ENCODE measurements around the gene OSCP1. TPM values are rescaled to one million over a fixed set of nuclear protein-coding genes. Genes with fewer than 3 reads are reported as not detected.
"Not testable (repeated sequence)": the region's sequence is repeated elsewhere in the genome, so short reads cannot be mapped to it uniquely, and the experiment has no call there.

OSCP1 gene
- 4.3 TPM for polyA plus RNA-seq (2012; ENCODE audit: missing spikeins)

GRCh38 chr1:36450270-36450918 lies at the start of gene OSCP1:
TSS of gene OSCP1 (minus strand) at chr1:36450451. CDS start at chr1:36450369, 82 bp downstream.
- FAIRE-seq: peak; percentile 99
- peak; percentile 100 for DNase-seq (ENCODE audit: insufficient read length)
- TF ChIP-seq POLR2A (IDR thresholded peaks at IDR 0.05; ENCODE audit: low read depth, low read length): peak; percentile 82; the same call in 1 of the 2 replicates
- 0 out of 2 replicates have a peak, but pooled peaks have one; percentile 20 for TF ChIP-seq TAF1 (IDR thresholded peaks at IDR 0.05; ENCODE audit: borderline replicate concordance, low read depth, low read length)
- peak; percentile 77 for TF ChIP-seq POLR2AphosphoS5 (IDR thresholded peaks at IDR 0.05; ENCODE audit: low read depth, low read length)

GRCh38 chr1:36497207-36497606 lies 47.0 kb upstream of the OSCP1 start:
- TF ChIP-seq TAF1 (IDR thresholded peaks at IDR 0.05; ENCODE audit: borderline replicate concordance, low read depth, low read length) (no peak), POLR2AphosphoS5 (IDR thresholded peaks at IDR 0.05; ENCODE audit: low read depth, low read length) (no peak), POLR2A (IDR thresholded peaks at IDR 0.05; ENCODE audit: low read depth, low read length) (no peak)
- DNase-seq (ENCODE audit: insufficient read length) (no peak), FAIRE-seq (no peak)

GRCh38 chr1:36494971-36495370 lies 44.7 kb upstream of the OSCP1 start:
- TF ChIP-seq POLR2A (IDR thresholded peaks at IDR 0.05; ENCODE audit: low read depth, low read length): no peak
- TF ChIP-seq POLR2AphosphoS5 (IDR thresholded peaks at IDR 0.05; ENCODE audit: low read depth, low read length): no peak
- TF ChIP-seq TAF1 (IDR thresholded peaks at IDR 0.05; ENCODE audit: borderline replicate concordance, low read depth, low read length): no peak
- DNase-seq (ENCODE audit: insufficient read length) (no peak), FAIRE-seq (no peak)

GRCh38 chr1:36493524-36493923 lies 43.3 kb upstream of the OSCP1 start:
- no peak for TF ChIP-seq TAF1 (IDR thresholded peaks at IDR 0.05; ENCODE audit: borderline replicate concordance, low read depth, low read length)
- no peak for TF ChIP-seq POLR2AphosphoS5 (IDR thresholded peaks at IDR 0.05; ENCODE audit: low read depth, low read length)
- TF ChIP-seq POLR2A (IDR thresholded peaks at IDR 0.05; ENCODE audit: low read depth, low read length): no peak
- FAIRE-seq (no peak), DNase-seq (ENCODE audit: insufficient read length) (no peak)

GRCh38 chr1:36492491-36492890 lies 42.2 kb upstream of the OSCP1 start:
- no peak for TF ChIP-seq TAF1 (IDR thresholded peaks at IDR 0.05; ENCODE audit: borderline replicate concordance, low read depth, low read length)
- TF ChIP-seq POLR2AphosphoS5 (IDR thresholded peaks at IDR 0.05; ENCODE audit: low read depth, low read length): no peak
- TF ChIP-seq POLR2A (IDR thresholded peaks at IDR 0.05; ENCODE audit: low read depth, low read length): no peak
- FAIRE-seq (no peak), DNase-seq (ENCODE audit: insufficient read length) (no peak)

GRCh38 chr1:36489258-36490051 lies 39.2 kb upstream of the OSCP1 start:
- not testable (repeated sequence) for FAIRE-seq; DNase-seq (ENCODE audit: insufficient read length)

GRCh38 chr1:36487906-36488305 lies 37.7 kb upstream of the OSCP1 start:
- DNase-seq (ENCODE audit: insufficient read length) (no peak), FAIRE-seq (no peak)
- TF ChIP-seq POLR2AphosphoS5 (IDR thresholded peaks at IDR 0.05; ENCODE audit: low read depth, low read length) (no peak), POLR2A (IDR thresholded peaks at IDR 0.05; ENCODE audit: low read depth, low read length) (no peak), TAF1 (IDR thresholded peaks at IDR 0.05; ENCODE audit: borderline replicate concordance, low read depth, low read length) (no peak)

GRCh38 chr1:36487336-36487725 lies 37.1 kb upstream of the OSCP1 start:
- FAIRE-seq; DNase-seq (ENCODE audit: insufficient read length): not testable (repeated sequence)

GRCh38 chr1:36486439-36487335 lies 36.4 kb upstream of the OSCP1 start:
- DNase-seq (ENCODE audit: insufficient read length) (no peak), FAIRE-seq (no peak)
- TF ChIP-seq POLR2A (IDR thresholded peaks at IDR 0.05; ENCODE audit: low read depth, low read length): no peak

GRCh38 chr1:36486093-36486438 lies 35.8 kb upstream of the OSCP1 start:
- no peak for TF ChIP-seq TAF1 (IDR thresholded peaks at IDR 0.05; ENCODE audit: borderline replicate concordance, low read depth, low read length)
- TF ChIP-seq POLR2A (IDR thresholded peaks at IDR 0.05; ENCODE audit: low read depth, low read length): no peak
- no peak for TF ChIP-seq POLR2AphosphoS5 (IDR thresholded peaks at IDR 0.05; ENCODE audit: low read depth, low read length)

GRCh38 chr1:36484099-36484498 lies 33.8 kb upstream of the OSCP1 start:
- TF ChIP-seq POLR2A (IDR thresholded peaks at IDR 0.05; ENCODE audit: low read depth, low read length) (no peak), TAF1 (IDR thresholded peaks at IDR 0.05; ENCODE audit: borderline replicate concordance, low read depth, low read length) (no peak), POLR2AphosphoS5 (IDR thresholded peaks at IDR 0.05; ENCODE audit: low read depth, low read length) (no peak)
- DNase-seq (ENCODE audit: insufficient read length): no peak
- no peak for FAIRE-seq

More at GRCh38 chr1:36486093-36486438, 35.8 kb upstream of the OSCP1 start:
- FAIRE-seq: no peak
- no peak for DNase-seq (ENCODE audit: insufficient read length)
